NCI-H345 (cell line): ENCODE data around the gene OR5M3.

Experiments used
- DNase-seq: peaks from one replicate; lab custom pipeline; 2025; lab: John Stamatoyannopoulos, UW

Gene OR5M3

DNA sequence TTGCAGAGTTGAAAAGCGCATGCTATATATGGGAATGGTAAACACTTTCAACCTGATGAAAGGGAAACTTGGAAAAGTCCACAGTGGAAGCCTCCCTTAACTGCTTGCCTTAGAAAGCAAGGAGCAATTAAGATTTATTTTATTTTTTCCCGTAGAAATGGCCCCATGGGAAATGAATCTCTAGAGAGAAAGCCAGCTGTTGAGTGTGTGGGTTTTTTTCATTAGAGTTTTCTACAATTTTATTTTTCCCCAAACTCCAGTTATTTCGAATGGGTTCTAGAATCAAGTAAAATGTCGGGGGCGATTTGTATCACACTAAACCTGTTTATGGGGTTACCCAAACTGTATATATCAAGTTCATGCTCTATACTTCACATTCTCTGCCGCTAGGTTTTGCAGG lies at the start of gene OR5M3:
Gene OR5M3, minus strand, starts transcription at position 101 of the 400 bp plus-strand sequence. CDS start 2,855 bp downstream, outside the sequence.
- DNase-seq: no peak

DNA sequence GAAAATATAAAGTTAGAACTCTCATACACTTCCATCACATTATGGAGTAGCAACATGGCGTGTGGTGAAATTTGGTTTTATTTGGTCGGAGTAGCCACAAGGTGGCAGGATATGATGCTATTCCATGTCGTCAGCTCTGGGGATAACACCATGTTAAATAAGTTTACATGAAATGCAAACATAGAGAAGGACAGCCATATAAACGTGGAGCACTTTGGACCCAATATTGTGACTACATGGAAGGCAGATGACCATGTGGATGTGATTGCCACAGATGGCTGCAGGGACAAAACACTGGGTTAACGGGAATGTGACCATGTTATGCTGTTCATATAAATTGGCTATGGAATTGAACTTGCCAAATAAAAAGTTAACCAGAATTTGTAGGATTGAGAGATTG lies 48.9 kb upstream of the OR5M3 start:
- DNase-seq: no peak

DNA sequence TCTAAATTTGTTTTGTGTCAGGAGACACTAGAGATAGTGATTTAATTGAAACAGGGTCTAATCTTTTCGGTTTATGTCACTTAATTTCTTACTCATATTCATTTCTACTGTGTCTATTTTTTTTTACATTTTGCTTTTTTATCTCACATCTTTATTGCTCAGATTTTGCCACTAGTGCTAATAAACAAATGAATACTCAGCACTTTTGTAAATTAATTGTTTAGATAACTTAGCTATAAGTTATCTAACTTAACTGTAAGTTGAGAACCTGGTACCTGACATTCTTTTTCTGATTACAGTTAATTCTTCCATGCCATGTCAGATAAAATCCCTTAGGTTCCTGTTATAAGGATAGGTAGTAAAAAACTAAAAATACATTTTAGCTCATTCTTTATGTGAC lies 40.1 kb upstream of the OR5M3 start:
- no peak for DNase-seq

DNA sequence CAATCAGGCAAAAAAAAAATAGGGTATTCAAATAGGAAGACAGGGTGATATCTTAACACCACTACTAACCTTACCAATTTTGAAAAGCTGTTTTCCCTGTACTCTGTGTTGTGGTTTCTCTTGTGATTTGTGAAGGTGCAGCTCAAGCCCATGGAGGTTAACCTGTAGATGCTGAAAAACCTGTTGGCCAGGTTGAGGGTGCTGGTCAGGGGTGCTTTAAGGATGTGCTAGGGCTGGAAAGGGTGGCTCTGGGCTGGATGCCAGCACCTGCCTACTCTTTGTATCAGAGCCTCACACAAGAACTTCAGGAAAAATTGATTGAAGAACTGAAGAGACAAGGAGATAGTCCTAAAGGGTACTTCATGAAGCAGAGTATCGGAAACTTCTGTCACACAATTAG lies 36.3 kb upstream of the OR5M3 start:
- DNase-seq: no peak

DNA sequence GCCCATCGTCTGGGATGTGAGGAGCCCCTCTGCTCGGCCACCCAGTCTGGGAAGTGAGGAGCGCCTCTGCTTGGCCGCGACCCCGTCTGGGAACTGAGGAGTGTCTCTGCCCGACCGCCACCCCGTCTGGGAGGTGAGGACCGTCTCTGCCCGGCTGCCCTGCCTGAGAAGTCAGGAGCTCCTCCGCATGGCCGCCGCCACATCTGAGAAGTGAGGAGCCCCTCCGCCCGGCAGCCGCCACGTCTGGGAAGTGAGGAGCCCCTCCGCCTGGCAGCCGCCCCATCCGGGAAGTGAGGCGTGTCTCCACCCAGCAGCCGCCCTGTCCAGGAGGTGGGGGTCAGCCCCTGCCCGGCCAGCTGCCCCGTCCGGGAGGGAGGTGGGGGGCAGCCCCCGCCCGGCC lies 23.9 kb upstream of the OR5M3 start:
- no peak for DNase-seq

DNA sequence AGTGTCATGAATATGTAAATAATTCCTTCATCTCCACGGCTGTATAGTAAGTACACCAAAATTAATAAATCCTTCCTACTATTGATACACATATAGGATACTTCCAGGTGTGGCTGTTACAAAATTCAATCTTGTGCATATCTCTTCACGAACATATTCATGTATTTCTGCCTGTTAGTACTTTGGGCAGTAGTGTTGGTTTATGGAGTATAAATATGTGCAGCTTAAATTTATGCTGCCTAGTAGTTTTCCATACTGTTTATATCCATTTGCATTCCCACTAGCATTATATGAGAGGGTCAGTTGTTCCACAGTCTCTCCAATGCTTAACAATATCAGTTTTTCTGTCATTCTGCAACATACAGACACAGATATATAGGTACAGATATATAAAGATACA lies 22.0 kb upstream of the OR5M3 start:
- DNase-seq: no peak

DNA sequence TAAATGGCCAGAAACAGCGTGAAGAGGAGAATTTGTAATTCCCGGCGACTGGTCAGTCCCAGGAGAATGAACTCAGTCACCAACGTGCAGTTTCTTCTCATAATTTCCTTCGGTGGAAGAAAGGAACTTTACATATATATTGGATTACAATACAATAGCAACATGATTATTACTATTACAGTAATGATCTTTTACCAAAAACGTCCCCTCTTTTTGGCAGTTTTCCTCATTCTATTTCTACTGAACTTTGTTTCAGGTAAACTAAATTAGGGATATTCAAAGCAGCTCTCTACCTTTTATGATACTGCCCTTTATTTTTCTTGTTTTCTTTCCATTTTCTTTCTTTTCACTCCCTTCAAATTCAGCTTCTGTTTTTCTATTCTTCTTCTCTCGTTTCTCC lies 18.1 kb upstream of the OR5M3 start, which contains the start of gene OR5M8:
Gene OR5M8, minus strand, starts transcription at position 101 of the 400 bp plus-strand sequence. Its CDS starts 0 bp downstream, at position 101.
- DNase-seq: no peak

DNA sequence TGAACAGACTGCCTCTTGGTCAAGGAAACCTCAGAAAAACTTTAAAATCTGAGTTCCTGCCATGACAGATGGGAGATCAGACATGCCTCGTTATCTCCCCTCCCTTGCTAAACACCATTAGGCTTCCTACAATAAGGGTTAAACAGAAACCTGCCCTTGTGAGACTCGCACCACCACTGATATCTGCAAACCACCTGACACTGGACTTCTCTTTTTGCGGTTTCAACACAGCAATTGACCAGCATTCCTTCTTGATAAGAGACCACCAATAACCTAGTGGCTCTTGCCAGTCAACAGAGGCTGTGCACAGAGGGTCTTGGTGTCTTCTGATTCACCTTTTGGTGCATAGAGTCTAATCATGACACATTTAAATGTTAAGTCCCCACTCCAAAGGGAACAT lies 13.6 kb upstream of the OR5M3 start:
- no peak for DNase-seq

DNA sequence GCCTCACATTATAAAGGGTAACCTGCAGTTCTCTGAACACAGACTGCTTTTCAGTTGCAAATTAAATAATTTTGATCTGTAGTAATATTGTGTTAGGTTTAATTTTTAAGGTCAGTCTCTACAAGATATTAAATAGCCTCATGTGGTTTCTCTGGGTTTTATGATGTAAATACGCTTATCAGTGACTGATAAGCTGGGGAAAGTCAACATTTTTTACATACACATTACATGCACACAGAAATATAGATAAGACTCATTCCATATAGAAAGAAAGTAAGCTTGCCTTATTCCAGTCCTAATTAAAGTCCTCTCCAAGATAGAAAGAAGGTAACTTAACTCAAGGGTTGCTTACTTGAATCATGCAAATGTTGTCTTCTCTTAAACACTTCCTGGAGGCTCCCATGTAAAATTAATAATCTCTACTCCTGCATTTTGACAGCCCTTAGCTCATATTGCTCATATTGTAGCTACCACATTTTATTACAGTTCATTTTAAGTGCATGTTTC lies 1.6 kb upstream of the OR5M3 start:
- DNase-seq: no peak

DNA sequence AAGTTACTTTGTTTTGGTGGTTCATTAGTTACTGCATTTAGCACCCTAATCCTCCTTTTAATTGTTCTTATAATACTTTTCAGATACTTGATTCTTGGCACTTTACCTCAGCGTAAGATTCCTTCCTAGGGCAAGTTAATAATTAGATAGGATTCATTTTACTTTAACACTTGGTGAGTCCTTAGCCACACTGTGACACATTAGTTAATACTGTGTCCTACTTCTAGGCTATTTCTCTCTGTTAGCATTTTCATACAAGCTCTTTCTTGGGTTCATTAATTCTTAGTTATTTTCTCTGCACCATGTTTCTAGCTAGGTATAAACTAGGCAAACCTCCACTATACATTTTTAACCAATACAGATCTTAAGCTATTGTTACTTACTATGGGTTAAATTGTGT lies 16.1 kb downstream of the OR5M3 start:
- no peak for DNase-seq

DNA sequence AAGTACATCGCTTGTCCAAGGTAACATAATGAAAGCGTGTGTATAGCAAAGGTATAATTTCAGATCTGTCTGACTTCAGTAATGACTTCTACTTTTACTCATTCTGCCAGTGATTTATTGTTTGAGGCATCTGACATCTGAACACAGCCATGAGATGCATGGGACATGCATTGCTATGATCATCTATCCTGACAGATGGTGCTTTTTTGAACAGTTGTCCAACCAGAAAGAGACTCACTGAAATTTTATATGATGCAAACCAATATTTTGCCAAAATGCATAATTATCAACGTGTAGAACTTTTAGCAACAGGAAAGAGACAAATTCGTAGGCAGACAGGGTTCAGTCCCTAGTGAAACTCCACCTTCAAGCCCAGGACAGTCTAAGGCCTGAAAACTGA lies 19.6 kb downstream of the OR5M3 start:
- no peak for DNase-seq
